HCT116 (cell line): ENCODE measurements around the gene DNPH1. TPM values are rescaled to one million over a fixed set of nuclear protein-coding genes. Genes with fewer than 3 reads are reported as not detected.

ENCODE experiments used
- ATAC-seq: fragments of 200-7000 bp; cut with Tn5 transposase; 2 replicates; pipeline ENCODE4 v1.9.1; 2020; ENCODE audit warnings: mild to moderate bottlenecking, moderate library complexity
- BruUV-seq: library from RNA; stranded (reverse); fragments of 400-500 nt; replicated peaks from 2 replicates; lab custom pipeline; 2021; lab: Mats Ljungman, UMichigan
- CTCF ChIA-PET: fragments of 300-600 bp; sonication (Branson Sonifier 250); formaldehyde crosslinking; loops from one replicate; lab custom pipeline; 2021; ENCODE audit warnings: antibody characterized with exemption; lab: Charles Lee
- POLR2A ChIA-PET: fragments of 300-600, 350-600 bp; sonication (Branson Sonifier 250); formaldehyde crosslinking; loops from one replicate; lab custom pipeline; 2021; ENCODE audit warnings: antibody characterized with exemption; lab: Charles Lee
- RAD21 ChIA-PET, 2 experiments: fragments of 300-600 bp; sonication (Branson Sonifier 250); formaldehyde crosslinking; loops; one replicate each; lab custom pipeline; 2023; ENCODE audit warnings: low total read pairs in 2 of 2; ENCODE audit not compliant: uncharacterized antibody in 2 of 2, unreplicated experiment in 2 of 2, low non-redundant PET in 1 of 2; lab: Charles Lee
- DNase-seq: peaks from one replicate; pipeline ENCODE4 v3.0.0-alpha.2; 2010; ENCODE audit warnings: low read depth, low spot score
- H2AFZ ChIP-seq: fragments of 200-600 bp; shearing (Covaris generic), sonication (generic); 2 replicates; pipeline ENCODE4 v1.6.1; 2017; ENCODE audit warnings: low read depth, mixed run types, mixed read lengths, antibody characterized with exemption, low read length; ENCODE audit not compliant: poor library complexity, severe bottlenecking
- H3K27ac ChIP-seq: 2 replicates; pipeline ENCODE4 v1.5.1; 2012; ENCODE audit warnings: low read depth, low read length
- H3K27me3 ChIP-seq: fragments of 200-600 bp; sonication (generic); 2 replicates; pipeline ENCODE4 v1.6.1; 2016; ENCODE audit warnings: mixed run types, low read length, mixed read lengths; ENCODE audit not compliant: insufficient read depth
- H3K36me3 ChIP-seq, 2 experiments: fragments of 200-500 bp in 1 of 2; fragments of 200-600 bp in 1 of 2; sonication (Bioruptor generic) in 1 of 2; sonication (generic) in 1 of 2; 2 replicates each; pipeline versions ENCODE4 v1.5.1 to v1.6.1; 2014 to 2016; ENCODE audit warnings: low read length in 2 of 2, inconsistent platforms in 1 of 2, mixed read lengths in 1 of 2, mixed run types in 1 of 2; ENCODE audit not compliant: insufficient read depth in 2 of 2, control insufficient read depth in 1 of 2
- H3K4me1 ChIP-seq, 2 experiments: fragments of 200-600 bp in 1 of 2; sonication (generic) in 1 of 2; 2 replicates each; pipeline versions ENCODE4 v1.5.1 to v1.6.1; 2012 to 2017; ENCODE audit warnings: low read length in 2 of 2, inconsistent platforms in 1 of 2, mild to moderate bottlenecking in 1 of 2, mixed read lengths in 1 of 2, mixed run types in 1 of 2, moderate library complexity in 1 of 2; ENCODE audit not compliant: insufficient read depth in 2 of 2, control insufficient read depth in 1 of 2
- H3K4me2 ChIP-seq: fragments of 200-600 bp; sonication (generic); 2 replicates; pipeline ENCODE4 v1.6.1; 2017; ENCODE audit warnings: mixed run types, low read length, mixed read lengths
- H3K4me3 ChIP-seq, 2 experiments: fragments of 200-600 bp in 1 of 2; sonication (generic) in 1 of 2; replicated peaks in 1 of 2; 2 replicates each; pipeline ENCODE4 v1.5.1; 2011 to 2016; ENCODE audit warnings: low read length in 2 of 2, control low read depth in 1 of 2, low read depth in 1 of 2, mild to moderate bottlenecking in 1 of 2, mixed read lengths in 1 of 2, mixed run types in 1 of 2
- H3K79me2 ChIP-seq: fragments of 200-600 bp; sonication (generic); 2 replicates; pipeline ENCODE4 v1.6.1; 2017; ENCODE audit warnings: mild to moderate bottlenecking, mixed run types, low read length, moderate library complexity, mixed read lengths; ENCODE audit not compliant: insufficient read depth
- H3K9ac ChIP-seq: fragments of 200-600 bp; sonication (generic); 2 replicates; pipeline ENCODE4 v1.6.1; 2016; ENCODE audit warnings: low read length, mixed read lengths
- H3K9me2 ChIP-seq: fragments of 200-600 bp; sonication (generic), shearing (Covaris generic); 2 replicates; pipeline ENCODE4 v1.6.1; 2017; ENCODE audit warnings: mixed run types, mild to moderate bottlenecking, moderate library complexity; ENCODE audit not compliant: insufficient read depth
- H3K9me3 ChIP-seq, 2 experiments: fragments of 200-500 bp in 1 of 2; fragments of 200-600 bp in 1 of 2; sonication (Bioruptor generic) in 1 of 2; sonication (generic) in 1 of 2; 2 replicates each; pipeline ENCODE4 v1.6.1; 2014 to 2017; ENCODE audit warnings: low read length in 2 of 2, mixed read lengths in 2 of 2, inconsistent platforms in 1 of 2, low read depth in 1 of 2, mild to moderate bottlenecking in 1 of 2, mixed run types in 1 of 2, moderate library complexity in 1 of 2; ENCODE audit not compliant: control insufficient read depth in 1 of 2, insufficient read depth in 1 of 2
- H4K20me1 ChIP-seq: fragments of 200-600 bp; sonication (generic), shearing (Covaris generic); 2 replicates; pipeline ENCODE4 v1.6.1; 2017; ENCODE audit warnings: mixed run types, mild to moderate bottlenecking, moderate library complexity; ENCODE audit not compliant: insufficient read depth
- ATF3 ChIP-seq: IDR thresholded peaks from 2 replicates; pipeline ENCODE4 v1.6.1; 2012
- CBX3 ChIP-seq: IDR thresholded peaks from 2 replicates; pipeline ENCODE4 v1.6.1; 2012; ENCODE audit warnings: low read depth
- CEBPB ChIP-seq: IDR thresholded peaks from 2 replicates; pipeline ENCODE4 v1.6.1; 2012; ENCODE audit warnings: low read depth
- EGR1 ChIP-seq: IDR thresholded peaks from 2 replicates; pipeline ENCODE4 v1.6.1; 2012; ENCODE audit warnings: low read depth
- ELF1 ChIP-seq: IDR thresholded peaks from 2 replicates; pipeline ENCODE4 v1.6.1; 2012; ENCODE audit warnings: low read depth, borderline replicate concordance
- EZH2 ChIP-seq: fragments of 200-600 bp; sonication (generic); IDR thresholded peaks from 2 replicates; pipeline ENCODE4 v1.6.1; 2017; ENCODE audit warnings: antibody characterized with exemption, mixed run types
- EZH2phosphoT487 ChIP-seq: fragments of 200-600 bp; IDR thresholded peaks from 2 replicates; pipeline ENCODE4 v1.6.1; 2018; ENCODE audit warnings: antibody characterized with exemption, borderline replicate concordance
- FOSL1 ChIP-seq: IDR thresholded peaks from 2 replicates; pipeline ENCODE4 v1.6.1; 2012; ENCODE audit warnings: low read depth
- JUND ChIP-seq: IDR thresholded peaks from 2 replicates; pipeline ENCODE4 v1.6.1; 2012
- MAX ChIP-seq: IDR thresholded peaks from 2 replicates; pipeline ENCODE4 v1.6.1; 2012
- POLR2A ChIP-seq: IDR thresholded peaks from 2 replicates; pipeline ENCODE4 v1.7.0; 2011; ENCODE audit warnings: borderline replicate concordance; ENCODE audit not compliant: insufficient read depth, insufficient read length; ENCODE audit errors: extremely low read depth
- POLR2AphosphoS5 ChIP-seq: IDR thresholded peaks from 2 replicates; pipeline ENCODE4 v1.6.1; 2011; ENCODE audit warnings: mild to moderate bottlenecking, low read depth, low read length, moderate library complexity
- RAD21 ChIP-seq: IDR thresholded peaks from 2 replicates; pipeline ENCODE4 v1.6.1; 2012; ENCODE audit warnings: low read depth, mild to moderate bottlenecking
- REST ChIP-seq: IDR thresholded peaks from 2 replicates; pipeline ENCODE4 v1.6.1; 2012; ENCODE audit warnings: low read depth
- SIN3A ChIP-seq: IDR thresholded peaks from 2 replicates; pipeline ENCODE4 v1.6.1; 2012; ENCODE audit warnings: low read depth
- SP1 ChIP-seq: IDR thresholded peaks from 2 replicates; pipeline ENCODE4 v1.6.1; 2012; ENCODE audit warnings: low read depth
- SRF ChIP-seq: IDR thresholded peaks from 2 replicates; pipeline ENCODE4 v1.6.1; 2012; ENCODE audit warnings: low read depth
- TCF7L2 ChIP-seq: IDR thresholded peaks from 2 replicates; pipeline ENCODE4 v1.7.0; 2011; ENCODE audit warnings: borderline replicate concordance, inconsistent platforms; ENCODE audit not compliant: insufficient read depth, insufficient read length; ENCODE audit errors: extremely low read depth
- YY1 ChIP-seq: IDR thresholded peaks from 2 replicates; pipeline ENCODE4 v1.6.1; 2011; ENCODE audit warnings: low read length, low read depth, moderate library complexity, mild to moderate bottlenecking; ENCODE audit not compliant: insufficient replicate concordance; ENCODE audit errors: extremely low read depth
- ZFX ChIP-seq: fragments of 450-650 bp; IDR thresholded peaks from 2 replicates; pipeline ENCODE4 v1.6.1; 2017
- intact Hi-C: fragments of 100-400 bp; cut with micrococcal nuclease; formaldehyde crosslinking; loops from 2 replicates; pipeline ENCODE4 v1.10.0; 2022
- total RNA-seq: library from RNA; stranded (reverse); gene quantifications from one replicate; pipeline ENCODE4 v1.2.1, GENCODE V29; 2021; ENCODE audit not compliant: unreplicated experiment

The DNPH1 gene
- total RNA-seq, 1 experiment from 2014 or later, result 117 TPM

GRCh38 chr6:43240950-43241349 lies 11.7 kb upstream of the DNPH1 start:
- Histone ChIP-seq H3K9ac (no peak overlapping the region), H3K4me1 (no peaks in the 10 kb centered on the region), H3K4me2 (no peak overlapping the region), H2AFZ (no peak overlapping the region), H4K20me1 (no peaks in the 10 kb centered on the region), H3K9me3 (no peaks in the 10 kb centered on the region), H3K9me2 (no peaks in the 10 kb centered on the region), H3K36me3 (no peaks in the 10 kb centered on the region), H3K27ac (no peak overlapping the region), H3K79me2 (no peaks in the 10 kb centered on the region), H3K27me3 (no peaks in the 10 kb centered on the region), H3K4me3 (no peak overlapping the region)
- no peak for TF ChIP-seq POLR2A
- no peak for TF ChIP-seq CEBPB
- TF ChIP-seq CBX3, result no peak
- TF ChIP-seq ELF1, result no peak
- no peak for TF ChIP-seq EZH2phosphoT487
- TF ChIP-seq JUND, result no peak
- TF ChIP-seq RAD21, result no peak
- no peak for TF ChIP-seq FOSL1
- TF ChIP-seq TCF7L2, result no peak
- no peak for TF ChIP-seq REST
- TF ChIP-seq SRF, result no peak
- TF ChIP-seq POLR2AphosphoS5, result no peak
- no peak for TF ChIP-seq SP1
- TF ChIP-seq MAX, result no peak
- no peak for TF ChIP-seq ZFX
- no peak for TF ChIP-seq SIN3A
- no peak for TF ChIP-seq YY1
- TF ChIP-seq ATF3, result no peak
- no peak for TF ChIP-seq EZH2
- TF ChIP-seq EGR1, result no peak
- RAD21 ChIA-PET, result interaction anchor here in 1 of 2 experiments (0.5 kb wide), 1 partner anchor 93 kb away, joined by 3 read pairs; no protein-coding TSS in a partner anchor
- CTCF ChIA-PET, result no interaction called here
- BruUV-seq, result no TSS peak
- no peak for DNase-seq
- ATAC-seq, result no peak
- intact Hi-C loops, result no loop called here
- POLR2A ChIA-PET, result no interaction called here
